ENCODE results near the gene LARP6.
"Not testable (repeated sequence)": the region's sequence is repeated elsewhere in the genome, so short reads cannot be mapped to it uniquely, and the experiment has no call there.

LARP6 gene

GRCh38 chr15:70858614-70859321, 4.8 kb upstream of the LARP6 start:
- not testable (repeated sequence) for FAIRE-seq

DNA sequence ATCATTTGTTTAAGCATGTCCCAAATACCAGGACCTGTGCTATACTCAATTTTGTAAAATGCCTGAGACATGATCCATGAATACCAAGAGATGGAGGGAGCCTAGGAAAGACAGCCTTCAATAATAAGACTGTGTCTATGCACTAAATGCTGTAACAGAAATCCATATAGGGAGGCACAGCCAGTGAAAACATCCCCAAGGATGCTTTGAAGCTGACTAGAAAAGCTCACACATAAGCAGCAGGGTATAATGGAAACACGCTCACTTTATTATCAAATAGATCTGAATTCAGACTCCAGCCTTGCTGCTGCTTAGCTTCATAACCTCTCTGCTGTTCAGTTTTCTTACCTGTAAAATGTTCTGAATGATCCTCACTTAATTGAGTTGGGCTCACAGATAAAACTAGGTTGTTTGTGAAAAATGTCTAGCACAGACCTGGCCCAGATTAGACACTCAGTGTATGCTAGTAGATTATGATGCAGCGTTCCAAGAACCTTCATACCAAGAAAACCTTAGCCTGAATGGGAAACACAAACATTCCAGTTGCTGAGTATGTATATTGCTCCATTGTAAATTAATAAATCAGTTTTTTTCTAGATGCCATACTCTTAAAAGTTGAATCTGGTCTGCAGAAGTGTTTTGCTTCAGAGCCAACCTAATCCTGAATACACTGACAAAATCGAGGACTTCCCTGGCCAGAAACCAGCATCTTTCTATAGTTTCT, 3.8 kb upstream of the LARP6 start:
- FAIRE-seq, result no peak

DNA sequence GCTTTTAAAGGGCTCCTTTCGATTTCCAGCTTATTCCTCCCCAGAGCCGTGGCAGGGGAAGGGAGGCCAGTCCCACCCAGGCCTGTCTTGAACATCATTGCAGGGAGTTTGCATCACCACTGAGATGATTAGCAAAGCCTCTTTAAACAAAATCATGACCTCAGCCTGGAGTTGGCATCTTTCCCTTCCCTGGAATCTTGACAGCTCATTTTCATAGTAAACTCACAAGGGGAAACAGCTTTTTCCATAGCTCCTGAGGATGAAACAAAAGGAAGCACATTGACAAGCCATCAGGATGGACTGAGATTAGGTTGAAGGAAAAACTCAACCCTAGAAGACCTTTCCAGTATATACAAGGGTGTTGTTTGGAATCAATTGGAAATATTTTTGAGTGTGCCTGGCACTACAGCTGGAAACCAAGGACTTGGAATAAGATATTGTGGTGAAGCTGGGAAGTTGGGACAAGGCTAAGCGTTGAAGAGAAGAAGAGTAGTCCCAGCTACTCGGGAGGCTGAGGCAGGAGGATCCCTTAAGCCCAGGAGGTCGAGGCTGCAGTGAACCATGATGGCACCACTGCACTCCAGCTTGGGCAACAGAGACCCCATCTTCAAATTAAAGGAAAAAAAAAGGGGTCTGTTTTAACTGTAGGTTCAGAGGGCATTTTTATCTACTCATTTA, 3.1 kb upstream of the LARP6 start:
- FAIRE-seq, result no peak

GRCh38 chr15:70856177-70856883, 2.4 kb upstream of the LARP6 start:
- no peak for FAIRE-seq

- FAIRE-seq, result no peak
Measured at GRCh38 chr15:70855764-70856163, 1.8 kb upstream of the LARP6 start.

DNA sequence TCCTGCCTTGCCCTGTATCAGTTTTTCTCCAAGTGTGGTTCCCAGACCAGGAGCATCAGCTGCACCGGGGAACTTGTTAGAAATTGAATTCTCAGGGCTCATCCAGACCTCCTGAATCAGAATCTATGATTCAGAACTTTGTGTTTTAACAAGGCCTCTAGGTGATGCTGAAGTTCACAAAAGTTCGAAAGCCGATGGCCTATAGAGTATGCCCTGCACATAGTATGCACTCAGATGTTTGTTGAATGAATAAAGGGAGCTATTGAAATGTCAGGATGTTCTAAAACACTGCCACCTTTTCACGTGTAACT, 664 bp upstream of the LARP6 start:
- no peak for FAIRE-seq

DNA sequence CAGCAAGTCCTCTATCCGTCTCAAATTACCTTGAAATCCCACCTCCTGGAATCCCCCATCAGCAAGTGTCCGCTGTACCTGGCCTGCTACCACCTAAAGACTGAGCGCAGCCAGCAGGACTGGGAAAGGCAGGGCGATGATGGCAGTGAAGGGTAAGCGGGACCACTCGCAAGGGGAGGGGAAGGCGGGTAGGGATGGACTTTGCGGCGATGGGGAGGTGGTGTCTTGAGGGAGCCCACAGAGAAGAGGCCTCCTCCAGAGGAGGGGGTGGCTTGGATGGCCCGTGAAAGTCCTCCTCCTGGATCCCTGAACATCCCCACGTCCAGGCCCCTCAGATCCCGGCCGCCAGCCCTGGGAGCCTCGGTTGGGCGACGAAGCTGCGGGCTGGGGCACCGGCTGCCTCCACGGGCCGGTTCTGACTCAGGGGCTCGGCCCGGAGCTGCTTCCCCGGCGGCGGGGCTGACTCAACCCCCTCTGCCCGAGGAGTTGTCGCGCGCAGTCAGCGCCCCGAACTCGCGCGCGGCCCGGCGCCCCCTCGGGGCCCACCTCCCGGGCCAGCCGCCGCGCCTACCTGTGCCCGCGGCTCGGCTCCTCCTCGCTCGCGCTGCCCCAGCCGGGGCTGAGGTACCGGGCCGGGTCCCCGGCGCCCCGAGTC, 512 bp downstream of the LARP6 start:
- FAIRE-seq, result no peak

DNA sequence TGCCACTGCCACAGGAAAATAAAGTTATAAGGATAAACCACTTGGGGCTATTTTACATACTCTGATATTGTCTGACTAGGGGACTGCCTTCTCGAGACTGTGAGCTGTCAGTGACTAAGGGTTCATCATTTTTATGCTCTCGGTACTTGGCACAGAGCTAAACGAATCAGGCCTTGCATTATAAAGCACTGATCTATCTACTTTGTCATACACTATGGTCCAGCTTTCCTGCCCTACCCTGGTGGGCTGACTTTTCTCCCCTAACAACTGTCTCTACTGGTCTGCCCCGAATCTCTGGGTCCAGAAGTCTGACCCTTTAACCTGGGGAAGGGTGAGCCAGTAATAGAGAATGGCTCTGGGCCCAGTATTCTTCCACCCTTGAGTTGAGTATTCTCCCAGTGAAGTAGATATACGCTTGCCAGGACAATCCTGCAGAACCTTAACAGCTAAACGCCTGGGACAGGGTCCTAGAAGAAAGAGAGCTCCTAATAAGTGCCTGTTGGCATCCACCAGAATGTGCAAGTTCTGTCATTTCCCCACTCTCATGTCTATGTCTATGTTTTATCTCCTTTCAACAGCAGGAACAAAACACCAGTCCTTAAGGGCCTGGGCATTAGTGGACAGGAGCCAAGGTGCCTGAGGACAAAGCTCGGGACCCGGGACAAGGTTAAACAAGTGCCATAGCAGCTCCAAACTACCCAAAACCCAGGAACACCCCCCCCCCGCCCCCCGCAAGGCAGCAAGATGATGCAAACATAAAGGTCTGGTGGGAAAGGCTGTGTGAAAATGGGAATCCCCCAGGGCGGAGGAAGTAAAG, 1.2 kb downstream of the LARP6 start:
- FAIRE-seq, result no peak

DNA sequence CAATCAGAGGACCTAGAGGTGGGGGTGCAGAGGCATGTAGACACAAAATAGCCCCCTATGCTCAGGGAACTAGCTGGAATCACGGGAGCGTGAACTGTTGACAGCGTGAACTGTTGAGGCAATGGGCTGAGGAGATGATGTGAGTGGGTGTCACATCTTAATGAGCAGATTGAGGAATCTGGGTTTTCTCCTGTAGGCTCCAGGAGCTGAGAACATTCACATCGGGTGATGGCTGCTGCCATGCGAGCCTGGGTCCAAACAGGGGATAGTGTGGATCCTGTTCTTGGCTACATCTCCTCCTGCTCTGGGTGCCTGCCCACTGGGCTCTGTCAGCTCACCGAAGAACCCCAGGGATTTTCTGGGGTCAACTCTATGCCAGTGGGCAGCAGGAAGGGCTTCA, 2.1 kb downstream of the LARP6 start:
- no peak for FAIRE-seq

DNA sequence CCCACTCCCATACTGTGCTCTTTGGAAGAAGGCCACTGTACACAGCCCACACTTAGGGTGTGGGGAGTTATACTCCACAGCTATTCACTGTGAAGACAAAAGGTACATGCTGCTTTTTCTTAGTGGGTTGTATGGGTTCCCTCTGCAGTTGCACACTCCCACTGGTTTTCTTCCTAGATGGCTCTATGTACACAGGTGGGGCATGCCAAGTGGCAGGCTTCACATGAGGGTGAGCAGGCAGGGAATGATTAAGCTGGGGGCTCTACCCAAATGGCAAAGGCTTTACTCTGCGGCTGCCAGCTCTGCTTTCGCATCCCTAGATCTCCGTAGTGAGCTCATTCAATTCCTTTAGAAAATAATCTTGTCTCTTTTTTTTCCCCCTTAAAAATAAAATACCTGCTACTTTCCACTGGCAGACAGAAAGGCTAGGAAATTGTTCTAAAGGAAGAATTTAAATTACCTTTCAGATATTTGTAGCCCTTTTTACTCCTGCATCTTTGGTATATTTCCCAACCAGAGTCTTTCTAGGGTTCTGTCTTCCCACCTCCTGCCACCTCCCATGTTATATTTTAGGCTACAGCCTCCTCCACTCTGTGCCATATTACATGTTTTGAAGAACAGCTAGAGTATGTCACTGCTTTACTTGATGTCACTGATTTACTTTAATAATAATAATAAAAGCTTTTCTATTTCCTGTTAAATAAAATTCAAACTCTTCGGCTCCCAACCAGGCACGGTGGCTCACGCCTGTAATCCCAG, 8.2 kb downstream of the LARP6 start:
- no peak for FAIRE-seq

- no peak for FAIRE-seq
Measured at GRCh38 chr15:70837476-70837875, 16.5 kb downstream of the LARP6 start.

DNA sequence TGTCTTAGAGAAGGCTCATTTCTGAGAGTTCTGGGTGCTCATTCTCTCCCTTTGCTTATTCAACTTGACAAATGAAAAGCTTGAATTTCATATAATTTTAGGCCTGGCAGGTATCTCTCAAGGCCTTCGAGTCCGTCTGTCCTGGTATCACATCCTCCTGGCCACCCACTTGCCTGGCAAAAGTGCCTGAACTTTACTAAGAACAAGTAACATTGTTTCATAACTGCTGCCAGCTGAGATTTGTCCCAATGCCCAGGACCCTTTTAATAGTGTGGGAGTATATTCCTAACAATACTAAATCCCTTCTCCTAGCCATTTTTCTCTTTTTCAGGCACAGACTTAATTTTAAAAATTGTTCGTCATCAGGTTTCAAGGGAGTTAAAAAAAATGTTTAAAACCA, 18.1 kb downstream of the LARP6 start:
- no peak for FAIRE-seq

GRCh38 chr15:70835415-70835814, 18.5 kb downstream of the LARP6 start:
- FAIRE-seq, result no peak

DNA sequence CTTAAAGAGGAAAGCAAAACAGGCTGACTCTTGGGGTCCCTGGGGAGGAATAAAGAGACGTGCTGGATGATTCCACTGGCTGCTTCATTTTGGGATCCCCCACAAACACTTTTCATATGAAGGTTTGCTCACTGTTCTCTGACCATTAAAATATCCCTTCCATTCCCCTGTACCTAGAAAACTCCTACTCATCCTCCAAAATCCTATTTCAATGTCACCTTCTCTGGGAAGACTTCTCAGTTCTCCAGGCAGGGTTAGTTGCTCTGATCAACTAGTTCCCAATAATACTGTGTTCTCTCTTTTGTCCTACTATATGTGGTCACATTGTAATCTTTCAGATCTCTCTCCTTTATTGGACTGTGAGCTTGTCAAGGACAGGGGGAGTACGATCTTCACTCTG, 19.0 kb downstream of the LARP6 start:
- FAIRE-seq, result no peak

DNA sequence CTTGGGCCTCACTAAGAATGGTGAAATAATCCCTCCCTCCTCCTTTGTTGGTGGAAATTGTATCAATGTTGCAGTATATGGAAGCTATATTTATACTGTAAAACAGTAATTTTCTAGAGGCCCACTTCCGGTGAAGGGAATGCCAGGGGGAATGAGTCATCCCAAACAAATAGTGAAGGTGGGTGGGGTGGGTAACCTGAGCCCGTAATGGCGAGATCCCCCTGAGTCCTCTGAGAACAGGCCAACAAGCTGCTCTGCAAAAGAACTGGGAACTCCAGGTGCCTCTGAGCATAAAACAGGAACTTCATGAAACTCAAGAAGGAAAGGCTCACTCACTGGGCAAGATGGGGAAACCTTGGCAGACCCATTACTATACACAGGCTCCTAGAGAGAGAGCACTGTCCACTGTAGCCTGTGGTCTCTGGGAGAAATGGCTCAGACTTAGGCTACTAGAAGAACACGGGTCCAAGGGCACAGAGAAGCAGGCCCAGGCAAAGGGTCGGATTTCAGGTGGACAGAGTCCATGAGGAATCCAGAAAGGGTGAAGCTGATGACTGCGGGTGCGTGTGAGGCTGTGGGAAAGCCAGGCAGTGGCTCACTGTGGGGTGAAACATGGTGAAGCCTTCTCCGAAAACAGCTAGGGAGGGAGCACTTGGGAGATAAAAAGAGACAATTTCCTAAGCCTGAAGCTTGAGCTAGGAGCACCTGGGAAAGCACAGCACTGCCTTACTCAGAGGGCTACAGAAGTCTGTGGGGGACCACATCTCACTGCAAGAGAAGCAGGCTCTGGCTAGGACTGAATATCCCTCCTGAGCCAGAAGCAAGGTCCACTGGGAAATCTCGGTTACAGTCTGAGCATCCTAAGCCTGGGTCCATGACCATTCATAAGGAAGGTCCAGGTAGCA, 19.8 kb downstream of the LARP6 start:
- no peak for FAIRE-seq

GRCh38 chr15:70833422-70833821, 20.5 kb downstream of the LARP6 start:
- no peak for FAIRE-seq

DNA sequence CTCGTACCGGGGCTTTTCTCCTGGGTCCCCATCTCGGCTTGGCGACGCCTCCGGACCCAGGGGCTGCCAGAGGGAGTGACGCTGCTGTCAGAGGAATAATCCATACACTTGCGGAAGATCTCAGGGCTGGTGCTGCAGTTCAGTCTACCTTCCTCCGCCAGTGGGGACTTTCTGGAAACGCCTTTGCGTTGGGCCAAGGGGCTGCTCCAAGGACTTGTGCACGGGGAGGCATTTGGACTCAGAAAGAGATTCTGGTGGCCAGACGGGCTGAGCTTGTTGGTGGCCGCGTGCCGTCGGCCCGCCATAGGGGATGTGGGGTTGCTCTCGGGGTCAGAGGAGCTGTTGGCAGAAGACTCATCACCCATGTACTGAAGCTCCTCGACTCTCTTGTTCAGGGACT, 21.8 kb downstream of the LARP6 start:
- FAIRE-seq, result no peak

- no peak for FAIRE-seq
Measured at GRCh38 chr15:70831094-70831911, 22.7 kb downstream of the LARP6 start.

DNA sequence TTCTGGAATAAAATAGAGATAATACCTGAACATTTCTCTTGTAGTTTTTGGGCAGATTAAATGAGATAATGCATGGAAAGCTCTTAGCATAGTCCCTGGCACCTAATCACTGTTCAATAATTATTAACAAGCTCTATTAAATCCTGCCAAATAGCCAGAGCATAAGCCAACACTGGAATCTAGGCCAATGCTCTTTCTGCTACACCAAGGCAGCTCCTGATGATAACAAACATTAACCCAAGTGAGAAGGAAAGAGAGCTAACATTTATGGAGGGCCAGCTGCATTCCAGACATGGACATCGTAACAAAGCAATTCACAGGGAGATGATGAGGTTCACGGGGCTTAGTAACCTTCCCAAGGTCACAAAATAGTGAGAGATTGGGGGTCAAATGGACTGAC, 23.3 kb downstream of the LARP6 start:
- no peak for FAIRE-seq
